Liver (tissue), 3 donors: ENCODE results near the gene STAP2.

Experiments
- EGR1 ChIP-seq, 2 donors: IDR thresholded peaks; 2 replicates each; pipeline ENCODE4 v1.6.1; 2016 to 2018; ENCODE audit warnings: antibody characterized with exemption in 2 of 2, low read depth in 2 of 2
- FOXA1 ChIP-seq: IDR thresholded peaks from 2 replicates; pipeline ENCODE4 v1.6.1; 2016; ENCODE audit warnings: antibody characterized with exemption
- GABPA ChIP-seq, 2 donors: IDR thresholded peaks in 1 of 2; conservative IDR thresholded peaks in 1 of 2; 2 replicates each; pipeline ENCODE4 v1.6.1; 2016; ENCODE audit warnings: antibody characterized with exemption in 2 of 2, mild to moderate bottlenecking in 1 of 2, moderate library complexity in 1 of 2
- TAF1 ChIP-seq: conservative IDR thresholded peaks from 2 replicates; pipeline ENCODE4 v1.6.1; 2016; ENCODE audit warnings: antibody characterized with exemption, mild to moderate bottlenecking
- TF ChIP-seq, protein P1 (sequence below): fragments of 150-350 bp; IDR thresholded peaks from 2 replicates; pipeline ENCODE4 v1.5.1; 2017; ENCODE audit warnings: improper control_type of control experiment, low read depth, low read length; ENCODE audit not compliant: missing input control
- TF ChIP-seq, protein P2 (sequence below): IDR thresholded peaks from 2 replicates; pipeline ENCODE4 v1.6.1; 2016; ENCODE audit warnings: antibody characterized with exemption
- TF ChIP-seq, protein P3 (sequence below): IDR thresholded peaks from 2 replicates; pipeline ENCODE4 v1.6.1; 2016; ENCODE audit warnings: antibody characterized with exemption
- donor health status: healthy.
- donor health status: healthy.

DNA sequence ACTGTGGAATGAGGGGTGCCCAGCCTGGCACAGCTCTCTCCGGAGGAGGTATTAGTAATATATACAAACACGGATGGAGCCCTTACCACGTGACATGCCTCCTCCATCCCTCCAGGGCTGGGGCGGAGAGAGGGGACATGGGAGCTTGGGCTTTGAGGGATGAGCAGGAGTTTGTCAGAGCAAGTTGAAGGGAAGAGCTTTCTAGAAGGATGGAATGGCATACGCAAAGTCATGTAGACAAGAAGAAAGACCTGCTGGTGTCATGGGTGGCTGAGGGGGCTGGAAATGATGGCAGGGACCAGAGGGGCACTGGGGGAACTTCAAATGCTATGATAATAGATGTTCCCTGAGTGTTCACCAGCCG, 7.4 kb upstream of the STAP2 start:
- TF ChIP-seq, protein P1, sequence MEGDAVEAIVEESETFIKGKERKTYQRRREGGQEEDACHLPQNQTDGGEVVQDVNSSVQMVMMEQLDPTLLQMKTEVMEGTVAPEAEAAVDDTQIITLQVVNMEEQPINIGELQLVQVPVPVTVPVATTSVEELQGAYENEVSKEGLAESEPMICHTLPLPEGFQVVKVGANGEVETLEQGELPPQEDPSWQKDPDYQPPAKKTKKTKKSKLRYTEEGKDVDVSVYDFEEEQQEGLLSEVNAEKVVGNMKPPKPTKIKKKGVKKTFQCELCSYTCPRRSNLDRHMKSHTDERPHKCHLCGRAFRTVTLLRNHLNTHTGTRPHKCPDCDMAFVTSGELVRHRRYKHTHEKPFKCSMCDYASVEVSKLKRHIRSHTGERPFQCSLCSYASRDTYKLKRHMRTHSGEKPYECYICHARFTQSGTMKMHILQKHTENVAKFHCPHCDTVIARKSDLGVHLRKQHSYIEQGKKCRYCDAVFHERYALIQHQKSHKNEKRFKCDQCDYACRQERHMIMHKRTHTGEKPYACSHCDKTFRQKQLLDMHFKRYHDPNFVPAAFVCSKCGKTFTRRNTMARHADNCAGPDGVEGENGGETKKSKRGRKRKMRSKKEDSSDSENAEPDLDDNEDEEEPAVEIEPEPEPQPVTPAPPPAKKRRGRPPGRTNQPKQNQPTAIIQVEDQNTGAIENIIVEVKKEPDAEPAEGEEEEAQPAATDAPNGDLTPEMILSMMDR, result no peak
- no peak for TF ChIP-seq TAF1
- TF ChIP-seq FOXA1, result no peak
- TF ChIP-seq GABPA (IDR thresholded peaks at IDR 0.05 in 1 of 2, conservative IDR thresholded peaks at IDR 0.05 in 1 of 2), result no peak
- TF ChIP-seq, protein P2, sequence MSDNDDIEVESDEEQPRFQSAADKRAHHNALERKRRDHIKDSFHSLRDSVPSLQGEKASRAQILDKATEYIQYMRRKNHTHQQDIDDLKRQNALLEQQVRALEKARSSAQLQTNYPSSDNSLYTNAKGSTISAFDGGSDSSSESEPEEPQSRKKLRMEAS, result no peak
- TF ChIP-seq, protein P3, sequence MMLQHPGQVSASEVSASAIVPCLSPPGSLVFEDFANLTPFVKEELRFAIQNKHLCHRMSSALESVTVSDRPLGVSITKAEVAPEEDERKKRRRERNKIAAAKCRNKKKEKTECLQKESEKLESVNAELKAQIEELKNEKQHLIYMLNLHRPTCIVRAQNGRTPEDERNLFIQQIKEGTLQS, result no peak
- no peak for TF ChIP-seq EGR1 (IDR thresholded peaks at IDR 0.05; ENCODE audit: low read depth in 2 of 2)
